Measurements from ENCODE around the gene ATP5MG.
A peak's percentile ranks its signal among the peaks of the same experiment; 100 is the strongest.

Gene ATP5MG

GRCh38 chr11:118438314-118438931, 37.0 kb downstream of the ATP5MG start:
- H3K4me1 ChIP-seq (ENCODE audit: control insufficient read depth in 5 of 5, insufficient read depth in 5 of 5, low read length in 5 of 5), result peaks cover 0 to 63% (median 53%) of the 10 kb centered on the region in 5 donors
- peak overlapping the region; percentile 56 to 88 (median 62) for H3K9ac ChIP-seq (ENCODE audit: low read length in 5 of 5)
- peak overlapping the region; percentile 70 to 86 (median 76) for H3K4me3 ChIP-seq (ENCODE audit: low read depth in 1 of 5, low read length in 5 of 5)
- H3K27ac ChIP-seq (ENCODE audit: low read depth, low read length), result peak overlapping the region; percentile 81
- H3K36me3 ChIP-seq (ENCODE audit: control insufficient read depth in 5 of 5, insufficient read depth in 5 of 5, low read length in 5 of 5), result peaks cover 0 to 3% (median 0%) of the 10 kb centered on the region in 5 donors
- H3K9me3 ChIP-seq (ENCODE audit: control insufficient read depth in 5 of 5, low read length in 5 of 5), result no peaks in the 10 kb centered on the region
- no peaks in the 10 kb centered on the region for H3K27me3 ChIP-seq (ENCODE audit: control insufficient read depth in 5 of 5, insufficient read depth in 4 of 5, low read length in 5 of 5)

- no peaks in the 10 kb centered on the region for H3K9me3 ChIP-seq (ENCODE audit: control insufficient read depth in 5 of 5, low read length in 5 of 5)
- peaks cover 0 to 3% (median 0%) of the 10 kb centered on the region in 5 donors for H3K36me3 ChIP-seq (ENCODE audit: control insufficient read depth in 5 of 5, insufficient read depth in 5 of 5, low read length in 5 of 5)
- no peak overlapping the region for H3K4me3 ChIP-seq (ENCODE audit: low read depth in 1 of 5, low read length in 5 of 5)
- no peak overlapping the region for H3K9ac ChIP-seq (ENCODE audit: low read length in 5 of 5)
- no peaks in the 10 kb centered on the region for H3K27me3 ChIP-seq (ENCODE audit: control insufficient read depth in 5 of 5, insufficient read depth in 4 of 5, low read length in 5 of 5)
- no peak overlapping the region for H3K27ac ChIP-seq (ENCODE audit: low read depth, low read length)
- peaks cover 0 to 55% (median 44%) of the 10 kb centered on the region in 5 donors for H3K4me1 ChIP-seq (ENCODE audit: control insufficient read depth in 5 of 5, insufficient read depth in 5 of 5, low read length in 5 of 5)
These were observed 38.2 kb downstream of the ATP5MG start for GRCh38 chr11:118439646-118440045.

- no peak overlapping the region for H3K4me3 ChIP-seq (ENCODE audit: low read depth in 1 of 5, low read length in 5 of 5)
- H3K9me3 ChIP-seq (ENCODE audit: control insufficient read depth in 5 of 5, low read length in 5 of 5), result no peaks in the 10 kb centered on the region
These were observed 40.4 kb downstream of the ATP5MG start for GRCh38 chr11:118441770-118442275.

GRCh38 chr11:118442301-118442700, 40.9 kb downstream of the ATP5MG start:
- peaks cover 0 to 3% (median 0%) of the 10 kb centered on the region in 5 donors for H3K36me3 ChIP-seq (ENCODE audit: control insufficient read depth in 5 of 5, insufficient read depth in 5 of 5, low read length in 5 of 5)
- no peak overlapping the region for H3K4me3 ChIP-seq (ENCODE audit: low read depth in 1 of 5, low read length in 5 of 5)
- H3K27me3 ChIP-seq (ENCODE audit: control insufficient read depth in 5 of 5, insufficient read depth in 4 of 5, low read length in 5 of 5), result no peaks in the 10 kb centered on the region
- H3K9me3 ChIP-seq (ENCODE audit: control insufficient read depth in 5 of 5, low read length in 5 of 5), result no peaks in the 10 kb centered on the region
- H3K27ac ChIP-seq (ENCODE audit: low read depth, low read length), result no peak overlapping the region
- peaks cover 0 to 42% (median 26%) of the 10 kb centered on the region in 5 donors for H3K4me1 ChIP-seq (ENCODE audit: control insufficient read depth in 5 of 5, insufficient read depth in 5 of 5, low read length in 5 of 5)
- peak overlapping the region in 1 of 5 donors; percentile 25 for H3K9ac ChIP-seq (ENCODE audit: low read length in 5 of 5)

More at GRCh38 chr11:118441770-118442275, 40.4 kb downstream of the ATP5MG start:
- Histone ChIP-seq H3K9ac (ENCODE audit: low read length in 5 of 5) (peak overlapping the region in 1 of 5 donors; percentile 25), H3K36me3 (ENCODE audit: control insufficient read depth in 5 of 5, insufficient read depth in 5 of 5, low read length in 5 of 5) (peaks cover 0 to 3% (median 0%) of the 10 kb centered on the region in 5 donors), H3K4me1 (ENCODE audit: control insufficient read depth in 5 of 5, insufficient read depth in 5 of 5, low read length in 5 of 5) (peaks cover 0 to 44% (median 31%) of the 10 kb centered on the region in 5 donors), H3K27me3 (ENCODE audit: control insufficient read depth in 5 of 5, insufficient read depth in 4 of 5, low read length in 5 of 5) (no peaks in the 10 kb centered on the region), H3K27ac (ENCODE audit: low read depth, low read length) (no peak overlapping the region)

- no peak overlapping the region for H3K4me3 ChIP-seq (ENCODE audit: low read depth in 1 of 5, low read length in 5 of 5)
- H3K9me3 ChIP-seq (ENCODE audit: control insufficient read depth in 5 of 5, low read length in 5 of 5), result no peaks in the 10 kb centered on the region
- no peaks in the 10 kb centered on the region for H3K27me3 ChIP-seq (ENCODE audit: control insufficient read depth in 5 of 5, insufficient read depth in 4 of 5, low read length in 5 of 5)
- H3K27ac ChIP-seq (ENCODE audit: low read depth, low read length), result no peak overlapping the region
- H3K36me3 ChIP-seq (ENCODE audit: control insufficient read depth in 5 of 5, insufficient read depth in 5 of 5, low read length in 5 of 5), result peaks cover 0 to 6% (median 0%) of the 10 kb centered on the region in 5 donors
- peaks cover 0 to 35% (median 19%) of the 10 kb centered on the region in 5 donors for H3K4me1 ChIP-seq (ENCODE audit: control insufficient read depth in 5 of 5, insufficient read depth in 5 of 5, low read length in 5 of 5)
- H3K9ac ChIP-seq (ENCODE audit: low read length in 5 of 5), result no peak overlapping the region
These were observed 41.6 kb downstream of the ATP5MG start for GRCh38 chr11:118442908-118443589.

GRCh38 chr11:118443590-118444218, 42.3 kb downstream of the ATP5MG start:
- H3K4me1 ChIP-seq (ENCODE audit: control insufficient read depth in 5 of 5, insufficient read depth in 5 of 5, low read length in 5 of 5), result peaks cover 0 to 31% (median 17%) of the 10 kb centered on the region in 5 donors
- H3K9me3 ChIP-seq (ENCODE audit: control insufficient read depth in 5 of 5, low read length in 5 of 5), result no peaks in the 10 kb centered on the region
- no peak overlapping the region for H3K27ac ChIP-seq (ENCODE audit: low read depth, low read length)
- no peak overlapping the region for H3K4me3 ChIP-seq (ENCODE audit: low read depth in 1 of 5, low read length in 5 of 5)
- peaks cover 0 to 6% (median 0%) of the 10 kb centered on the region in 5 donors for H3K36me3 ChIP-seq (ENCODE audit: control insufficient read depth in 5 of 5, insufficient read depth in 5 of 5, low read length in 5 of 5)
- no peaks in the 10 kb centered on the region for H3K27me3 ChIP-seq (ENCODE audit: control insufficient read depth in 5 of 5, insufficient read depth in 4 of 5, low read length in 5 of 5)
- no peak overlapping the region for H3K9ac ChIP-seq (ENCODE audit: low read length in 5 of 5)

- Histone ChIP-seq H3K4me1 (ENCODE audit: control insufficient read depth in 5 of 5, insufficient read depth in 5 of 5, low read length in 5 of 5) (peaks cover 0 to 7% (median 3%) of the 10 kb centered on the region in 5 donors), H3K9me3 (ENCODE audit: control insufficient read depth in 5 of 5, low read length in 5 of 5) (no peaks in the 10 kb centered on the region), H3K4me3 (ENCODE audit: low read depth in 1 of 5, low read length in 5 of 5) (no peak overlapping the region), H3K9ac (ENCODE audit: low read length in 5 of 5) (no peak overlapping the region), H3K27ac (ENCODE audit: low read depth, low read length) (no peak overlapping the region), H3K36me3 (ENCODE audit: control insufficient read depth in 5 of 5, insufficient read depth in 5 of 5, low read length in 5 of 5) (peaks cover 0 to 6% (median 3%) of the 10 kb centered on the region in 5 donors), H3K27me3 (ENCODE audit: control insufficient read depth in 5 of 5, insufficient read depth in 4 of 5, low read length in 5 of 5) (no peaks in the 10 kb centered on the region)
These were observed 46.0 kb downstream of the ATP5MG start for GRCh38 chr11:118447423-118447822.

- Histone ChIP-seq H3K4me1 (ENCODE audit: control insufficient read depth in 5 of 5, insufficient read depth in 5 of 5, low read length in 5 of 5) (peaks cover 0 to 5% (median 0%) of the 10 kb centered on the region in 5 donors), H3K36me3 (ENCODE audit: control insufficient read depth in 5 of 5, insufficient read depth in 5 of 5, low read length in 5 of 5) (peaks cover 0 to 6% (median 3%) of the 10 kb centered on the region in 5 donors), H3K9ac (ENCODE audit: low read length in 5 of 5) (peak overlapping the region in 1 of 5 donors; percentile 28), H3K27ac (ENCODE audit: low read depth, low read length) (no peak overlapping the region), H3K4me3 (ENCODE audit: low read depth in 1 of 5, low read length in 5 of 5) (no peak overlapping the region), H3K27me3 (ENCODE audit: control insufficient read depth in 5 of 5, insufficient read depth in 4 of 5, low read length in 5 of 5) (no peaks in the 10 kb centered on the region), H3K9me3 (ENCODE audit: control insufficient read depth in 5 of 5, low read length in 5 of 5) (no peaks in the 10 kb centered on the region)
These were observed 46.9 kb downstream of the ATP5MG start for GRCh38 chr11:118448294-118448693.

- H3K4me1 ChIP-seq (ENCODE audit: control insufficient read depth in 5 of 5, insufficient read depth in 5 of 5, low read length in 5 of 5), result peaks cover 0 to 5% (median 0%) of the 10 kb centered on the region in 5 donors
These were observed 48.0 kb downstream of the ATP5MG start for GRCh38 chr11:118449316-118449918.

More at GRCh38 chr11:118449316-118449918, 48.0 kb downstream of the ATP5MG start:
- no peak overlapping the region for H3K4me3 ChIP-seq (ENCODE audit: low read depth in 1 of 5, low read length in 5 of 5)
- H3K27ac ChIP-seq (ENCODE audit: low read depth, low read length), result no peak overlapping the region
- H3K27me3 ChIP-seq (ENCODE audit: control insufficient read depth in 5 of 5, insufficient read depth in 4 of 5, low read length in 5 of 5), result no peaks in the 10 kb centered on the region
- no peak overlapping the region for H3K9ac ChIP-seq (ENCODE audit: low read length in 5 of 5)
- H3K36me3 ChIP-seq (ENCODE audit: control insufficient read depth in 5 of 5, insufficient read depth in 5 of 5, low read length in 5 of 5), result peaks cover 0 to 6% (median 3%) of the 10 kb centered on the region in 5 donors
- H3K9me3 ChIP-seq (ENCODE audit: control insufficient read depth in 5 of 5, low read length in 5 of 5), result no peaks in the 10 kb centered on the region
